ENCODE results near the gene MEGF10.
"Not testable (repeated sequence)": the region's sequence is repeated elsewhere in the genome, so short reads cannot be mapped to it uniquely, and the experiment has no call there.

Gene MEGF10

DNA sequence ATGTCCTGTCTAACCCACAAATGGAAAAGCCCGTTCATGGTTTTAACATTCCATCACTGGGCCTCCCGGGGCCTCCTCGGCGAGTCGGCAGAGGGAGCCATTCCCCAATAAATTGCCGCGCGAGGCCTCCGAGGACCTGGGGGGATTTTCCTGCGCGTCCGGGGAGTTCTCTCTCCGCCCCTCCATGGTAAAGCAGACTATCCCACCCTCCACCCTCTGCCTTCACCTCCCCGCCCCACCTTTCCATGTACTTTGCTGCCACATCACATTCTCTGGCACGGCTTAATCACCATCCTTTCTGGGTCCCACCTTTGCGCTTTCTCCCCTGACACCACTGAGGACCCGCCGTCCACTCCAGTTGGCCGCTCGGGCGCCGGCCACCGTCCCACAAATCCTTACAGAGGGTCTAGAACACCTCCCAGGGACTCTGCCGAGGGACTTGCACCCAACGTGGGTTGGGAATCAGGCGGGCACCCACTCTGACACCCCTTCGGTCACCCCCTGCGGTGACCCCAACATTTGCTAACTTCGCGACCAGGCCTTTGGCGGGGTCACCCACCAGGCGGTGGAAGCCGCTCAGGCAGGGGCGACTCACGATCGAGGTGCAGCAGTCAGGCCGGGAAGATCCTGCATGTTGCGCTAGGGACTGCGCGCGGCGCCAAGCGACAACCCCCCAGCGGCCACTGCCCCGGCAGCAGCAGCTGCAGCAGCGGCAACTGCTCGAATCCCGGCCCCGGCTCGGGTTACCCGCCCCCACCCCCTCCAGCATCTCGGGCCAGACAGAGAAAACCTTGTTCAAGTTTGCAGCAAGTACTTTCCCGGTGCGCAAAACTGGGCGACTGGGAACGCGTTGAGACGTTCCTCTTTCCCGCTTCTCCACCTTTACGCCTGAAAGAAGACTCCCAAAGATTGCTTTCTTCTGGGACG, at the start of gene MEGF10:
TSS of gene MEGF10 (plus strand) at position 778 of the 927 bp plus-strand sequence. CDS start 40,513 bp downstream, outside the sequence.
- peak; percentile 90 for DNase-seq

DNA sequence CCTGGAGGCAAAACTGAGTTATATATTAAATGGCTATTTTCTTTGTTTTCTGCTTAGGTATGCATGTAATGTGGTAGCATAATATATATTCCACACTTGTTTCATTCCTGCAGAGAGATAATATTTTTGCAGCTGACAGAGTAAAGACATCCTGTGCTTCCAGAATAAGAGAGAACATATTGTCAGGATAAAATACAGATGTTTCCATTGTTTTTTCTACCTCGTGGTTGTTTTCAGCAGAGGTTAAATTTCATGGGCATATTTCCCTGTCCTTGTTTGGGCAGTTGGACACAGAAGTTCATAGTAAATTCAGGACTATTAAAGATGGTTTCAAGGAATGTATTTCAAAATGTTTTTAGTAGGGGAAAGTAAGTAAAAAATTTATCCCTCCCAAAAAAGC, 47.6 kb upstream of the MEGF10 start:
- DNase-seq = no peak

DNA sequence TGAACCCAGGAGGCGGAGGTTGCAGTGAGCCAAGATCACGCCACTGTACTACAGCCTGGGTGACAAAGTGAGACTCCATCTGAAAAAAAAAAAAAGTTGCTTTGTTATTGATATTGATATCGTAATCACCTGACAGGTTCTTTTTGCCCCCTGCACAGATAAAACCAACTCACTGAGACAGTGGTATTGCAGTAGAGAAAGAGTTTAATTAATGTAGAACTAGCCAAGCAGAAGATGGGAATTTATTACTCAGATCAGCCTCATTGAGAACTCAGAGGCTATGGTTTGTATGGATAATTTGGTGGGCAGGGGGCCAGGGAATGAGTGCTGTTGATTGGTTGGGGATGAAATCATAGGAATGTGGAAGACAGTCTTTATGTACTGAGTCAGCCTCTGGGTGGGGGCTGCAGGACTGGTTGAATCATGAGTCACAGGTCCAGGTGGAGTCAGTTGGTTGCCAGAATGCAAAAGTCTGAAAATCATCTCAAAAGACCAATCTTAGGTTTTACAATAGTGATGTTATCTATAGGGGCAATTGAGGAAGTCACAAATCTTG, 35.8 kb upstream of the MEGF10 start:
- no peak for DNase-seq

DNA sequence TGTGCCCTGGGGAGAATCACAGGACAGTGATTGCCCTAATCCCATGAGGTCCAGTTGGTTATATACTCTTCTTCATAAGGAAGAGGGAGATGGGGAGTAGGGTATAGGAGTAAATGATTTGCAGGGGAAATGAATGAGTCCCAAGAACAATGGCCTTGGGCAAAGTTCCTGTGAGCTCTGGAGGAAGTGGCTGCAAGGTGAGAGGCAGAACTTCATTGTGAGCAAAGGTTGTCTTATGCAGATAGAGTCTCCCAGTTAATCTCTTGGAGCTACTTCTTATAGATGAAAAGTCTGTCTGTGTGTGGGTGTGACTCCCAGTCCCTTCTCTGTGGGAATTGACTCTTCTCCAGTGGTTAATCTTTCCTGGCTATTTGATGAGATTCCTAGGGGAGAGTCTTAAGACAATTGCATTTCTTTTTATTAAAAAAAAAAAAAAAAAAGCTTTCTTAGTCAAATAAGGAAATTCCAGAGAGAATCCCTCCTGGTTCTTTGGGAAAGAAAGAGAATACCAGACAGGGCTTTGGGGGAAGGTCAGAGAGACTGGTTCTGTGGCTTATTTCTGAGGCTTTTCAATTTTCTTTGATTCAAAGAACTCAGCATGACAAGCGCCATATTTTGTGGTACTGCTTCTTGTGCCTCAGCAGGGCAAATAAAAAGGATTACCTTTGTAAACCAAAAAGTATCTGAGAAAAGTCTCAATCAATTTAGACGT, 33.6 kb upstream of the MEGF10 start:
- DNase-seq = no peak

DNA sequence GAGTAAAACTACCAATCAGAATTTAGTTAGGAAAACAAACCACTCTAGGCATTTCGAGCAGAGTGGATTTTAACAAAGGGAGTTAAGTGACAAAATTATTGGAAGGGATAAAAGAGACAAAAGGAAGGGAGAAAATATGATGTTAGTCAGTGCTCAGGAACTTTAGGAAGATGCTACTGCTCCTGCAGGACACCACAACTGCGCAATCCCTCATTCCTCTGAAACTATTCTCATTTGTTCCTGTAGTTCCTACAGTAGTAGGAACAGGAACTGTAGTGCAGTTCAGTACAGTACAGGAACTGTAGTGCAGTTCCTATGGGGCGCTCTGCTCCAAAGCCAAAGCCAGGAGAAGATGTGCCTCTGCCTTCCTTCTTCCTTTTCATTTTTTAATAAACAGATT, 29.9 kb upstream of the MEGF10 start:
- DNase-seq = no peak

DNA sequence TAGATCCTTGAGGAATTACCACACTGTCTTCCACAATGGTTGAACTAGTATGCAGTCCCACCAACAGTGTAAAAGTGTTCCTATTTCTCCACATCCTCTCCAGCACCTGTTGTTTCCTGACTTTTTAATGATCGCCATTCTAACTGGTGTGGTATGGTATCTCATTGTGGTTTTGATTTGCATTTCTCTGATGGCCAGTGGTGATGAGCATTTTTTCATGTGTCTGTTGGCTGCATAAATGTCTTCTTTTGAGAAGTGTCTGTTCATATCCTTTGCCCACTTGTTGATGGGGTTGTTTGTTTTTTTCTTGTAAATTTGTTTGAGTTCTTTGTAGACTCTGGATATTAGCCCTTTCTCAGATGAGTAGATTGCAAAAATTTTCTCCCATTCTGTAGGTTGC, 25.1 kb upstream of the MEGF10 start:
- DNase-seq = not testable (repeated sequence)

DNA sequence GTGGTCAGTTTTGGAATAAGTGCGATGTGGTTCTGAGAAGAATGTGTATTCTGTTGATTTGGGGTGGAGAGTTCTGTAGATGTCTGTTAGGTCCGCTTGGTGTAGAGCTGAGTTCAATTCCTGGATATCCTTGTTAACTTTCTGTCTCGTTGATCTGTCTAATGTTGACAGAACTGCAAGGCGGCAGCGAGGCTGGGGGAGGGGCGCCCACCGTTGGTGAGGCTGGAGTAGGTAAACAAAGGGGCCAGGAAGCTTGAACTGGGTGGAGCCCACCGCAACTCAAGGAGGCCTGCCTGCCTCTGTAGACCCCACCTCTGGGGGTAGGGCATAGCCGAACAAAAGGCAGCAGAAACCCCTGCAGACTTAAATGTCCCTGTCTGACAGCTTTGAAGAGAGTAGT, 22.3 kb upstream of the MEGF10 start:
- DNase-seq = not testable (repeated sequence)

DNA sequence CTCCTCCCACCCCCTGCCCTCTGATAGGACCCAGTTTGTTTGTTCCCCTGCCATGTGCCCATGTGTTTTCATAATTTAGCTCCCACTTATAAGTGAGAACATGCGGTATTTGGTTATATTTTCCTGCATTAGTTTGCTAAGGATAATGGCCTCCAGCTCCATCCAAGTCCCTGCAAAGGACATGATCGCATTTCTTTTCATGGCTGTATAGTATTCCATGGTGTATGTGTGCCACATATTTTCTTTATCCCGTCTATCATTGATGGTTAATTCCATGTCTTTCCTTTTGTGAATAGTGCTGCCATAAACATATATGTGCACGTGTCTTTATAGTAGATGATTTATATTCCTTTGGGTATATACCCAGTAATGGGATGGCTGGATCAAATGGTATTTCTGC, 19.9 kb upstream of the MEGF10 start:
- not testable (repeated sequence) for DNase-seq

DNA sequence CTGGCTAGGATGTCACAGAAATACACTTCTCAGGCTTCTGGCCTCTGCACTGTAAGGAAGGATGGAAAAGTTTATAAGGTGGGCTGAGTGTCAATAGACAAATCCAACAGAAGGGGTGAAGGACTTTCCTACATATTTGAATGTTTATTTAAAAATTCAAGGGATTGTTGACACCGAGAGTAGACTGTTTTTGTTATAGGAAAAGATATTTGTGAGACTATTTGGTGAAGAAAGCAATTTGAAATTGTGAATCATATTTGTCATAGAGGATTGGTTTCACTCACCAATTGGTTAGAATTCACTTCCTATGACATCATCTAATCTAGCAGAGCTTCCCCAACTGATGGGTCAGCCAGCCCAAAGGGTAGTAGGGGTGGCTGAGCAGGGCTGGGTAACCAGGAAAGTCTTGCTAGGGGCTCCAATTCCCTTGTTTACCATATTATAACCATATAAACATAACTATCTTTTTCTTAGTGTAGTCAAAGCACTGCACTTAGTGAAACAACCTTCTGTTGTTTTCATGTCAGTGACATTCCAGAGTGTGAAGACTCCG, 14.9 kb upstream of the MEGF10 start:
- no peak for DNase-seq

DNA sequence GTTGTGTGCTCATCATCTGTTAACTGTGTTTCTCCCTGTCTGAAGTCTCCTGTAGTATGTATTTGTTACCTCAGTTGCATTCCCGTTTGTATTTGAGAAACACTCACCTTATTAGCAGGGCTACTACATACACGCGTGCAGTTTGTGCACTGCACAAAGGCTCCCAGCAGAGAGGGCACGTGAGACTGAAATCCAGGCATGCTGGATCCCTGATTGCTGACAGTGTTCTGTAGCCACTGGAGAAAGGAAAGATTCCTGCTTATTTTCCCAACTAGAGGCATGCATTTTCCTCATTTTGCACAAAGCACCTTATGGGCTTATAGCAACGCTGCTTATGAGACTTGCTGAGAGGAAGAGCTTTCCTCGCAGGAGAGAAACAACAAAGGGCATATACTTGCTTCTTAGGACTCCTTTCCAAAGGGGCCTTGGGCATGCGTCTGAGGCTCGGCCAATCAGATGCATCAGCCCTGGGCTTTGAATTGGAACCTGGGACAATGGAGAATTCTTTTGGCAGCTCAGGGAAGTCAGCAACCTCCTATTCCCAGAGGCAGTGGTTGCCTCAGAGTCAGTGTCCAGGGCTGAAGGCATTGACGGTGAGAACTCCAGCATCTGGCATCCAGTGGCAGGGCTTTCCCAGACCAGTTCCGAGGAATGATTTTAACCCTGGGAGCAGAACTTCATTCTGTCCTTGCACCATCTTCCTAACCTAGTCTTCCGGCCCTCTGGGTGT, 9.9 kb upstream of the MEGF10 start:
- no peak for DNase-seq

DNA sequence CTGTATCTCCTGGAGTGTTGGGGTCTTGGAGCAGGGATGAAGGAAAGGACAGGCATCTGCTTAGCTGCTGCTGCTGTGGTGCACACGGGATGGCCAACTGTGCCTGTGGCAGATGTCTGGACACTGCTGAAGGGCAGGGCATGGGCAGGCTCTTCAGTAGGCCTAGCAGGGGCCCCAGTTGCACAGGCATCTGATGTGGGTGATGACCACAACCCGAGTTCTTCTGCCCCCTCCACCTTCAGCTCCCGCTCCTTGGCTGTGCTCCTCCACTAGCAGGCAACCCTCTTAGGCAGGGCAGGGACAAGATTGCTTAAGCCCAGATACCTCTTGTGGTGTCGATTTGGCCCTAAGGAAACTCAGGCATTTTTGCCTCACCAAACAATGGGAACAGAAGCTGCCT, 9.0 kb upstream of the MEGF10 start:
- no peak for DNase-seq

DNA sequence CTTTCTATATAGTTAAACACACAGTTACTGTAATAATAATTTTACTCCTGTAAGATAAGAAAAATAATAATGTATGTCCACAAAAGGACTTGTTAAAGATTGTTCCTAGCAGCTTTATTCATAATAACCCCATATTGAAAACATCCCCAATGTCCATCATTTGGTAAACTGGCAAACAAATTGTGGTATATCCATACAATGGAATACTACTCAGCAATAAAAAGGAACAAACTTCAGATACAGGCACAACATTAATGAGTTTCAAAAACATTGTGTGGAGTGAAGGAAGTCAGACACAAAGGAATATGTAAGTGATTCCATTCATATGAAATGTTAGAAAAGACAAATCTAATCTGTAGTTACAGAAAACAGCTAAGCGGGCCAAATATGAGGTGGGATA, 1.9 kb upstream of the MEGF10 start:
- no peak for DNase-seq

DNA sequence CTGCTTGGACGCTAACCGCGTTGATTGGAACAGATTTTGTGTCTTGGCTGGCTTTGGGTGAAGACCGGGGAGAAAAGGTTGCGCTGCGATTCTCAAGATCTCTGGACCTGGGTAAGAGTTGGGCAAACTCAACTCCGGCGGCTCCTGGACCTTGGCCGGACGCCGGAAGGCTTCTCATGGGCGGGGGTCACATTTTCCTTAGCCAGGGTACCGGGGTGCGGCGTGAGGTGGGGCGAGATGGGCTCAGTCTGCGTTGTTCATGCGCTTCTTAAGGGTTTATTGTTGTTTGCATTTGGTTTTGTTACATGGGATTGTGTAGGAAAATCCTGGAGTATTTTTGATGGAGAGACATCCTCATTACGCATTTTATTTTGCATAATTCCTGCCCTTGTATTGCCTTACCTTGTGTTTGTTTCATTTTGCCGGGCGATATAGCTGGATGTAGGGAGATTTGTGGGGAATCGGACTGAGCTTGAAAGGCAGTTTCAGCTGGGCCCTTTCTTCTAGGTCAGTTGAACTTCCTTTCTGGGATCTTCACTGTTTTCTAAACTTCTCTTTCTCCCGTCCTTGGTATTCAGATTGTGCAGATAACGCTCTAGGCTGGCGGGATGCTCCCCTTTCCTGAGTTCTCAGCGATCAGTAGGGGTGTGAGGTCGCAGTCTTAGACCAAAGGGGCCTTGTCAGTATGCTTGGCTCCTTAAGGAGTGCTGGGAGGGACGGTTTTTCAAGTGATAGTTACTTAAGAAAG, 524 bp downstream of the MEGF10 start:
- no peak for DNase-seq

DNA sequence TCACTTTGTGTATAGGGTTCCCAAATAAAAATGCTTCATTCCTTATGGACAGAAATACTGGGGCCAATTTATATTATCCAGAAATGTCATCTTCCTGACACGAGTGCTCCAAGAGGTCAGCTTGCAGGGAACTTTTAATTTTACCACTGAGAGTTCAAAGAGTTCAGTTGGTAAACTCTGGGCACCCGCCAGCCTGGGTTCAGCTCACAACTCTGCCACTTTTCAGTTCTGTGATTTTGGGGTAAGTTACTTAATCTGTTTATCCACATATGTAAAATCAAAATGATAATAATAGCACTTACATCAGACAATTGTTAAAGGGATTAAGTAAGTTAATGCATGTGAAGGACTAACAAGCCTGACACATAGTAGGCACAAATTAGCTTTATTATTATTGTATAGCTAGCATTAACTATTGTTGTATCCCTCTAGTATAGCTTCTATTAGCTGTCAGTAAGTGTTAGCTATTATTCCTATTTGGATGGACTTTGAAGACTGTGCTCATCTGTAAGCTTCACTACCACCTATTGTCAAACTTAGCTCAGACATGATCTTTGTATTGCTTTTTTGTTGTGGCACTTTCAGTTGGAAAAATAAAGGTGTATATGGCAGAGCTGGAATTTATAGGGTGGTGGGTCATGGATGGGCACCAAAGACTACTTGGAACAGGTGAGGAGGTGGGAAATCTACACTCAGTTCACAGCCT, 1.6 kb downstream of the MEGF10 start:
- no peak for DNase-seq

DNA sequence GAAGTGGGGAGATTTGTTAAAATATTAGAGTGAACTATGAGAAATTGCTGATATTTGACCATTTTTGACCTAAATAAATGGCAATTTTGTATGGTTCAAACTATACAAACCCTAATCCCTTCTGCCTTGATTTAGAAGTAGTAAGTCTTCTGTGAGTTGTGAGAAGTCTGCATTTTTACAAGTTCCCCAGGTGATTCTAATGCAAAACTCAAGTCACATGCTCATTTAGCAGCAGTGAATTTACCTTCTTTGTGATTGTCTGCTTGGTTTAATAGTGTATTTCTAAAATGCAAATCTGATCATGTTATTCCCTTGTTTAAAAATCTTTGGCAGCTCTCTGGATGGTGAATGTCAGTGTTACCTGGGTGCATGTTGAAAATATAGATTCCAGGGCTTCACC, 2.8 kb downstream of the MEGF10 start:
- DNase-seq = no peak

DNA sequence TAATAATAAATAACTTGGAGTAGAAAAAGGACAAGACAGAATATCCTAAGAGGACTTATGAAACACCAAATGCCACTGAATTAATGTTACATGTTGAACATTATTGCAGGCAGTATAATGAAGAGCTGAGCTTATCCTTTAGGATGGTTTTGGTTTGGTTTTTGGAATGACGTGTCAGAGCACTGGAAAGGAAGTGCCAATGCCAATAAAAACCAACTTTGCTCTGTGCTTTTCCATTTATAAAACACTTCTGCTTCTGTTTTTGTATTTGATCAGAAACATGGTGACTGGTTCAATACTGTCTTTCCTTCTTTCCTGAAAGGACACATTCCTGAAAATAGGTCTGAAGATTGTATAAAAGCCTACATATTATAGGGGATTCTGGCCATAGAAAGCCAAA, 4.2 kb downstream of the MEGF10 start:
- no peak for DNase-seq

DNA sequence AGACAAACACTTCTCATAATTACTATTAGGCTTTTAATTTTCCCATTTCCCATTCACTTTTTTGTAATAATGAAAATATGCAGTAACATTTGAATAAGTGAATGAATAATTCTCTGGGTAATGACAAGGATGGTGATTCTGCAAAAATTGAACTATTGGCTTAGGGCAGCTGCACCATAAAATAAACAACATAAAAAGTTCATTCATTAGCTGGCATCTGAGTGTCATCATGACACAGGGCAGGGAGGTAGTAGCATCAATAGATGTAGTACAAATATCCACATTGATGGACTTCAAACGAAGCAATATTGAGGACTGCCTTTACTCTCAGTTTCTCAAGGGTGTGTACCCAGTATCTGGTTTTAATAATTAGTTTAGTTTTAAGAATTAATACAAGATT, 4.9 kb downstream of the MEGF10 start:
- no peak for DNase-seq

DNA sequence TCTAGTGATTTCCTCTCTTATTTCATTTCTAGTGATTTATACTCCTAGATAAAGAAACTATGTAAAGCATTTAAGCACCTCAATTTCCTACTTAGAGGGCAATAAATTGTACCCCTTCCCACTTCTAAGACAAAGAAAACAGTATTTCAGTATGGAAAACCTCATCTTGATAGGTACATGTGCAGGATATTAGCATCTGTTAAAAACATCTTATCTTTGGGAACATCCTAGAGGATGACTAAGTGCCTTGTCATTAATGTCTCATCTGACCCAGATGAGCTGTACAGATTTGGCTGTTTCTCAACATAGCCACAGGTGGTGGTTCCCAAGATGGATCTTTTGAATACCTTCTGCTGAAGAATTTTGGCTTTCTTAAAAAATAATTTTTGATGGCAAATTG, 5.7 kb downstream of the MEGF10 start:
- no peak for DNase-seq

DNA sequence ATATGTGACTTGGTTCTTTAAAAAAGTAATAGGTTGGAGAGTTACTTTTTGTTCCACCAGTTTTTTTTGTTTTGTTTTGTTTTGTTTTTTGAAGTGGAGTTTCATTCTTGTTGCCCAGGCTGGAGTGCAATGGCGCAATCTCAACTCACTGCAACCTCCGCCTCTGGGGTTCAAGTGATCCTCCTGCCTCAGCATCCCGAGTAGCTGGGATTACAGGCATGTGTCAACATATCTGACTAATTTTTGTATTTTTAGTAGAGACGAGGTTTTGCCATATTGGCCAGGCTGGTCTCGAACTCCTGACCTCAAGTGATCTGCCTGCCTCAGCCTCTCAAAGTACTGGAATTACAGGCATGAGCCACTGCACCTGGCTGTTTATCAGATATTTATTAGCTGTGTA, 6.3 kb downstream of the MEGF10 start:
- not testable (repeated sequence) for DNase-seq

DNA sequence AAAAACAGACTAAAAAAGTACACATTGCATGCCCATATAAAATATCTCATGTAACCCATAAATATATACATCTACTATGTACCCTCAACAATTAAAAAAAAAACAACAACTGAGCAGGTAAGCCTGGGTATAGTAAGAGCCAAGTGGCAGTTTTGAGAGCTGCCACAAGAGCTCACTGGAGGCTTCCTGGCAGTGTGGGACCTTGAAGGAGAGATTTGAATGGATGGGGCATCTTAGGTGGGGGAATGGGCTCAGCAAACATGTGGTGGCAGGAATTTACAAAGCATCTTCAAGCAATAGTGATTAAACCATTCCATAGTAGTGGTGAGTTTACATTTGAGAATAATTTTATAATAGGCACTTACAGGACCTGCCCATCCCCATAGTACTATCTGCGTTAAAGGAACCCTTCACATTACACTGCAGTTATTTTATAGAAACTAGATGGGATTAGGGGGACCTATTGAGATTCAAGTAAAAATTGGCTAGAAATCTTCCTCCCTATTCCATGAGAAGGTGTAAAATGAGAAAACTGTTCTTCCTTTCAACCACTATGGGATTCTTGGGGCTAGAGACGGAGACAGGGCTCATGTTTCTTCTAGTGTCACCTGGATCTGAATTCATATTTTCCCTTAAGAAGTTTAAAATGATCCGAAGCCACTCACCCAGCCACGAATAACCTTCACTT, 6.9 kb downstream of the MEGF10 start:
- no peak for DNase-seq

DNA sequence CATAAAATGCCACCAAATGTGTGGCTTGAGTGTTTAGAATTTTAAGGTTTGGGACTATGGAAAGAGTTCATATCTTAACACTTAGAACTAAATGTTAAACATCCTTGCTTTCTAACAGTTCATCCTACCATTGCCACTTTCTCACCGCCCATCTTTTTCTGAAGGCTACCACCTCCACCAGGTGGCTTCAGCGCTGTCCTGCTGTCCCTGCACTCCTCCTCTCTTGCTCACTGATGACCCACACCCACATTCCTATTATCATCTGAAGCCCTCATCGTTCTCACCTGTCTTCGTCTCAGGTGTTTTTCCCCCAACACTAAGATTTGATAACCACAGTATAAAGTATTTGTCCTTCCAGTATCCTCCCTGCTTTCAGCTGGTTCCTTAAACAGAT, 7.4 kb downstream of the MEGF10 start:
- DNase-seq = no peak

All from femur (tissue), 1 donor.